ENCODE measurements around the gene EIF4E3. TPM values are rescaled to one million over a fixed set of nuclear protein-coding genes. Genes with fewer than 3 reads are reported as not detected.

EIF4E3 gene
- polyA plus RNA-seq (ENCODE audit: insufficient read length in 4 of 4), result 10 to 100 TPM; 10.4 to 13.2 (median 11.4) TPM

- DNase-seq (ENCODE audit: low read depth in 4 of 4, low spot score in 2 of 4), result no peak
Measured at GRCh38 chr3:71725271-71725991, at the start of gene EIF4E3. EIF4E3 (minus strand) TSS chr3:71725402; CDS start chr3:71725367, 35 bp downstream.

- DNase-seq (ENCODE audit: low read depth in 4 of 4, low spot score in 2 of 4), result no peak
Measured at GRCh38 chr3:71771884-71772283, 46.7 kb upstream of the EIF4E3 start.

- no peak for DNase-seq (ENCODE audit: low read depth in 4 of 4, low spot score in 2 of 4)
Measured at GRCh38 chr3:71771126-71771525, 45.9 kb upstream of the EIF4E3 start.

GRCh38 chr3:71763426-71763825 is 38.2 kb upstream of the EIF4E3 start:
- DNase-seq (ENCODE audit: low read depth in 4 of 4, low spot score in 2 of 4), result no peak

GRCh38 chr3:71760140-71760539 is 34.9 kb upstream of the EIF4E3 start:
- no peak for DNase-seq (ENCODE audit: low read depth in 4 of 4, low spot score in 2 of 4)

- DNase-seq (ENCODE audit: low read depth in 4 of 4, low spot score in 2 of 4), result no peak
Measured at GRCh38 chr3:71759401-71759800, 34.2 kb upstream of the EIF4E3 start.

GRCh38 chr3:71758091-71758490 is 32.9 kb upstream of the EIF4E3 start:
- DNase-seq (ENCODE audit: low read depth in 4 of 4, low spot score in 2 of 4), result no peak

GRCh38 chr3:71754610-71755253 is 29.5 kb upstream of the EIF4E3 start:
- DNase-seq (ENCODE audit: low read depth in 4 of 4, low spot score in 2 of 4), result no peak

GRCh38 chr3:71753701-71754609 is 28.8 kb upstream of the EIF4E3 start, which contains the start of gene GPR27:
GPR27 (plus strand) TSS chr3:71753855; CDS start chr3:71754050, 195 bp downstream.
- DNase-seq (ENCODE audit: low read depth in 4 of 4, low spot score in 2 of 4), result no peak

GRCh38 chr3:71752831-71753700 is 27.9 kb upstream of the EIF4E3 start:
- no peak for DNase-seq (ENCODE audit: low read depth in 4 of 4, low spot score in 2 of 4)

GRCh38 chr3:71751602-71752001 is 26.4 kb upstream of the EIF4E3 start:
- DNase-seq (ENCODE audit: low read depth in 4 of 4, low spot score in 2 of 4), result no peak

- DNase-seq (ENCODE audit: low read depth in 4 of 4, low spot score in 2 of 4), result no peak
Measured at GRCh38 chr3:71744738-71745137, 19.5 kb upstream of the EIF4E3 start.

GRCh38 chr3:71742621-71743020 is 17.4 kb upstream of the EIF4E3 start:
- no peak for DNase-seq (ENCODE audit: low read depth in 4 of 4, low spot score in 2 of 4)

- no peak for DNase-seq (ENCODE audit: low read depth in 4 of 4, low spot score in 2 of 4)
Measured at GRCh38 chr3:71734881-71735280, 9.7 kb upstream of the EIF4E3 start.

- no peak for DNase-seq (ENCODE audit: low read depth in 4 of 4, low spot score in 2 of 4)
Measured at GRCh38 chr3:71733319-71733718, 8.1 kb upstream of the EIF4E3 start.

GRCh38 chr3:71732637-71733036 is 7.4 kb upstream of the EIF4E3 start:
- no peak for DNase-seq (ENCODE audit: low read depth in 4 of 4, low spot score in 2 of 4)

GRCh38 chr3:71728632-71729342 is 3.6 kb upstream of the EIF4E3 start:
- no peak for DNase-seq (ENCODE audit: low read depth in 4 of 4, low spot score in 2 of 4)

- DNase-seq (ENCODE audit: low read depth in 4 of 4, low spot score in 2 of 4), result no peak
Measured at GRCh38 chr3:71726146-71726545, 944 bp upstream of the EIF4E3 start.

GRCh38 chr3:71724584-71725270 is 475 bp downstream of the EIF4E3 start:
- no peak for DNase-seq (ENCODE audit: low read depth in 4 of 4, low spot score in 2 of 4)
